Activated B cell treated with CpG ODN at 0.5 μM for 24 hours (primary cell): ENCODE data around the gene AURKAIP1. TPM values are rescaled to one million over a fixed set of nuclear protein-coding genes. Genes with fewer than 3 reads are reported as not detected.

Experiments used
- ATAC-seq: fragments of 200-7000 bp; cut with Tn5 transposase; one replicate; pipeline ENCODE4 v1.10.0; 2021; ENCODE audit warnings: low read depth, mild to moderate bottlenecking, moderate library complexity
- CTCF ChIA-PET: fragments of 350-600 bp; sonication (Branson Sonifier 250); formaldehyde crosslinking; loops from one replicate; lab custom pipeline; 2021; ENCODE audit warnings: antibody characterized with exemption; lab: Charles Lee
- POLR2A ChIA-PET: fragments of 350-600 bp; sonication (Branson Sonifier 250); formaldehyde crosslinking; loops from one replicate; lab custom pipeline; 2021; ENCODE audit warnings: antibody characterized with exemption; lab: Charles Lee
- DNase-seq: peaks from one replicate; pipeline ENCODE4 v3.0.0; 2022
- H3K27ac Mint-ChIP-seq: one replicate; pipeline ENCODE4 v1.8.0; 2020; ENCODE audit warnings: mixed read lengths
- H3K27me3 Mint-ChIP-seq: one replicate; pipeline ENCODE4 v1.8.0; 2021; ENCODE audit warnings: mixed read lengths
- H3K36me3 Mint-ChIP-seq: one replicate; pipeline ENCODE4 v1.8.0; 2021; ENCODE audit warnings: low read depth, mixed read lengths
- H3K4me1 Mint-ChIP-seq: one replicate; pipeline ENCODE4 v1.8.0; 2021; ENCODE audit warnings: mixed read lengths
- H3K4me3 Mint-ChIP-seq: one replicate; pipeline ENCODE4 v1.8.0; 2020; ENCODE audit warnings: mild to moderate bottlenecking, mixed read lengths
- H3K9me3 Mint-ChIP-seq: one replicate; pipeline ENCODE4 v1.8.0; 2020; ENCODE audit warnings: mixed read lengths
- CTCF ChIP-seq: fragments of 200-600 bp; IDR thresholded peaks from one replicate; pipeline ENCODE4 v1.8.0; 2022; ENCODE audit warnings: antibody characterized with exemption, mild to moderate bottlenecking
- intact Hi-C: fragments of 100-400 bp; cut with micrococcal nuclease; formaldehyde crosslinking; loops from one replicate; pipeline ENCODE4 v1.15.1; 2024
- total RNA-seq: library from RNA; stranded (reverse); gene quantifications from 2 replicates; pipeline ENCODE4 v1.2.3, GENCODE V29; 2022

The AURKAIP1 gene
- total RNA-seq, 1 donor from 2014 or later = 91.5 TPM

GRCh38 chr1:1338278-1338677 is 36.7 kb downstream of the AURKAIP1 start:
- peaks cover 15% of the 10 kb centered on the region for H3K36me3 Mint-ChIP-seq
- no peaks in the 10 kb centered on the region for H3K9me3 Mint-ChIP-seq
- TF ChIP-seq CTCF = no peak
- POLR2A ChIA-PET = no interaction called here
- ATAC-seq (no peak), DNase-seq (no peak)
- CTCF ChIA-PET = no interaction called here
- H3K27ac Mint-ChIP-seq = no peak overlapping the region
- H3K4me1 Mint-ChIP-seq = no peaks in the 10 kb centered on the region
- no peak overlapping the region for H3K4me3 Mint-ChIP-seq
- no peaks in the 10 kb centered on the region for H3K27me3 Mint-ChIP-seq
- intact Hi-C loops = no loop called here

GRCh38 chr1:1337793-1338147 is 37.2 kb downstream of the AURKAIP1 start:
- Mint-ChIP-seq H3K36me3 (peaks cover 15% of the 10 kb centered on the region), H3K27ac (no peak overlapping the region), H3K4me3 (no peak overlapping the region), H3K27me3 (no peaks in the 10 kb centered on the region), H3K4me1 (no peaks in the 10 kb centered on the region), H3K9me3 (no peaks in the 10 kb centered on the region)
- ATAC-seq (peak; percentile 77), DNase-seq (no peak)
- POLR2A ChIA-PET = no interaction called here
- CTCF ChIA-PET = no interaction called here
- intact Hi-C loops = no loop called here
- TF ChIP-seq CTCF = no peak

- ATAC-seq = peak; percentile 23
- Mint-ChIP-seq H3K27me3 (no peaks in the 10 kb centered on the region), H3K27ac (no peak overlapping the region), H3K9me3 (no peaks in the 10 kb centered on the region), H3K4me3 (no peak overlapping the region), H3K36me3 (peaks cover 15% of the 10 kb centered on the region), H3K4me1 (no peaks in the 10 kb centered on the region)
- intact Hi-C loops = no loop called here
- TF ChIP-seq CTCF = no peak
- CTCF ChIA-PET = no interaction called here
- POLR2A ChIA-PET = no interaction called here
- no peak for DNase-seq
These were observed 37.8 kb downstream of the AURKAIP1 start for GRCh38 chr1:1336931-1337792.

GRCh38 chr1:1336446-1336845 is 38.6 kb downstream of the AURKAIP1 start:
- Mint-ChIP-seq H3K27me3 (no peaks in the 10 kb centered on the region), H3K4me1 (no peaks in the 10 kb centered on the region), H3K4me3 (no peak overlapping the region), H3K9me3 (no peaks in the 10 kb centered on the region), H3K36me3 (peaks cover 15% of the 10 kb centered on the region), H3K27ac (no peak overlapping the region)
- TF ChIP-seq CTCF = no peak
- DNase-seq (no peak), ATAC-seq (no peak)
- ChIA-PET POLR2A (no interaction called here), CTCF (no interaction called here)
- intact Hi-C loops = no loop called here

GRCh38 chr1:1335792-1336248 is 39.2 kb downstream of the AURKAIP1 start:
- H3K27ac Mint-ChIP-seq = no peak overlapping the region
- H3K36me3 Mint-ChIP-seq = peaks cover 11% of the 10 kb centered on the region
- peaks cover 4% of the 10 kb centered on the region for H3K4me1 Mint-ChIP-seq
- TF ChIP-seq CTCF = no peak
- CTCF ChIA-PET = no interaction called here
- no peaks in the 10 kb centered on the region for H3K27me3 Mint-ChIP-seq
- no peak for ATAC-seq
- no peak overlapping the region for H3K4me3 Mint-ChIP-seq
- H3K9me3 Mint-ChIP-seq = no peaks in the 10 kb centered on the region
- intact Hi-C loops = no loop called here
- POLR2A ChIA-PET = no interaction called here
- DNase-seq = no peak
